DMS114 treated with DMSO at 0.1 percent for 48 hours (cell line): ENCODE measurements around the gene MMP23B.
"Not testable (repeated sequence)": the region's sequence is repeated elsewhere in the genome, so short reads cannot be mapped to it uniquely, and the experiment has no call there.

ENCODE experiments used
- DNase-seq: peaks from one replicate; lab custom pipeline; 2025; ENCODE audit not compliant: unreplicated experiment; lab: John Stamatoyannopoulos, UW

MMP23B gene

GRCh38 chr1:1631782-1632420 lies at the start of gene MMP23B:
MMP23B (plus strand) TSS chr1:1632173; CDS start chr1:1632219, 46 bp downstream.
- no peak for DNase-seq

DNA sequence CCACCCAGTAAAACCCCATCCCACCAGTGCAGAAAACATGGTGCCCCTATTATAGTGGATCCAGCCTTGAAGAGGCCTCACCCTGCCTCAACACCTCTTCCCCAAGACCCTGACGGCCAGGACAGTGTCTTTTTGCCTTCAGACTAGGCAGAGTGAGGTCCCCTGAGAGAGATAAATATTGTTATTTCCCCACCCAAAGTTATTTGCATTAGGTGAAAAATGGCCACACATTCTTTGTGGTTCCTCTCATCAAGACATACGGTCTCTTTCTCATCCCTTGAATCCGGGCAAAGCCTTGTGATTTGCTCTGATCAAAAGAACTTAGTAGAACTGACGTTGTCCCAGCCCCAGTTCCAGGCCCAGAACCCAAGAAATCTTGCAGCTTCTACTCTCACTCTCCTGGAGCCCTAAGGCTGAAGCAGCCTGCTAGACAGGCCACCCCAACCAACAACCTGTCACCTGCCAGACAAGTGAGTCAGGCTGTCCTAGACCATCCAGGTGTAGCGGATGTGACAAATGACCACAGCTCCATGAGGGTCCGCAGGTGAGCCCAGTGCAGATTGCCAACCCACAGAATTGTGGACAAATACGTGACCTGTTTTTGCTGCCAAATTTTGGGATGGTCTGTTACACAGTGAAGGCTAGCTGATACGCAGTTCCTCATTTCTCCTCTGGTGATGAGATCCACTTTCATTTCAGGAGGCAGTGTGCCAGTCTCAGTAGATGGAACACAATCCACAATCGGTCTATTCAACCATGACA lies 49.2 kb upstream of the MMP23B start:
- DNase-seq, result no peak

- no peak for DNase-seq
Measured at GRCh38 chr1:1583347-1584010, 48.5 kb upstream of the MMP23B start.

- DNase-seq, result no peak
Measured at GRCh38 chr1:1591452-1591851, 40.5 kb upstream of the MMP23B start.

- DNase-seq, result no peak
Measured at GRCh38 chr1:1593834-1594601, 38.0 kb upstream of the MMP23B start.

DNA sequence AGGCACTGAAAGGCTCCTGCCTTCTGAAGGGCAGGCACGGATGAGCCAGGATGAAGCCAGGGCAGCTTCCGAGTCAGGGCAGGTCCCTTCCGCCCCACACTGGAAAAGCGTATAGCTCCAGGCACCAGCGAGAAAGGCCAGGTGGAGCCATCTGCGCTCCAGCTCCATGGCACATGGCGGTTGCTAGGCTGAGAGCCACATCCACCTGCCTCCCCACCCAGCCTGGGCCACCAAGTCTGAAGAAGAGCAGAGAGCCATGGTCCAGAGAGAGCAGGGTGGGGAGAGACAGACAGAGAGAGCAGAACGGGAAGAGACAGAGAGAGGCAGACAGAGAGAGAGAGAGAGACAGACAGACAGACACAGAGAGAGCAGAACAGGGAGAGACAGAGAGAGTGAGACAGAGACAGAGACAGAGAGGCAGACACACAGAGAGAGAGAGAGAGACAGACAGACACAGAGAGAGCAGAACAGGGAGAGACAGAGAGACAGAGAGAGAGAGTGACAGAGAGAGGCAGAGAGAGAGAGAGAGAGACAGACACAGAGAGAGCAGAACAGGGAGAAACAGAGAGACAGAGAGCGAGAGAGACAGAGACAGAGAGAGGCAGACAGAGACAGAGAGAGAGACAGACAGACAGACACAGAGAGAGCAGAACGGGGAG lies 37.2 kb upstream of the MMP23B start:
- DNase-seq, result no peak

- DNase-seq, result not testable (repeated sequence)
Measured at GRCh38 chr1:1595341-1595740, 36.6 kb upstream of the MMP23B start.

GRCh38 chr1:1596493-1597274 lies 35.3 kb upstream of the MMP23B start:
- no peak for DNase-seq

- DNase-seq, result no peak
Measured at GRCh38 chr1:1597275-1597930, 34.6 kb upstream of the MMP23B start.

DNA sequence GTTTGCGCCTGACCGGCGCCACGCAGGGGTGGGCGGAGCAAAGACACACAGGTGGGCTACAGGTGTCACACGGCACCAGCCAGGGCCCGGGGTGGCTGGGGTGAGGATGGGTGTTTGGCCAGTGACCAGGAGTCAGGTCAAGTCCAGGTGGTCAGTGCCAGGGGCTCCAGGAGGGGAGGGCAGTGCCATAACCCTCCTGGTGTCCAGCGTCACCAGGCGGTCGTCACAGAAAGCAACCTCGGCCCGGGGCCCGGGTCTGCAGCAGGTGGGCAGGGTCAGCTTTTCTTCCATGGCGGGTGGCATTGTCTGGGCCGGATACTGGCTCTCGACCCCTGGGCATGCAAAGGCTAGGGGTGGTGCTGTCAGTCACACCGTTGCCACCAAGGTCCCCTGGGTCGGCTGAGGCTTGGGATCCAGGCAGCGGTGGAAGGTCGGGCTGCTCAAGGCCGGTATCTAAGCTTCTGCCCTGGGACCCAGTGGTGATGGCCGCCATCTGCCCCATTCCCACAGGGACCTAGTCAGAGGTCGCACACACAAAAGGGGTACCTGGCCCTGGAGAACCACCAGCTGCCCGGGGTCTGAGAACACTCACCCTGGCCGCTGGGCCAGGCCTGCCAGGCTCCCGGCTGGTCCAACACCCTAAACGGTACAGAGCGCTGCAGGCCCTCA lies 33.8 kb upstream of the MMP23B start:
- DNase-seq, result no peak

GRCh38 chr1:1598720-1599029 lies 33.3 kb upstream of the MMP23B start:
- DNase-seq, result no peak

- no peak for DNase-seq
Measured at GRCh38 chr1:1599030-1599934, 32.7 kb upstream of the MMP23B start.

DNA sequence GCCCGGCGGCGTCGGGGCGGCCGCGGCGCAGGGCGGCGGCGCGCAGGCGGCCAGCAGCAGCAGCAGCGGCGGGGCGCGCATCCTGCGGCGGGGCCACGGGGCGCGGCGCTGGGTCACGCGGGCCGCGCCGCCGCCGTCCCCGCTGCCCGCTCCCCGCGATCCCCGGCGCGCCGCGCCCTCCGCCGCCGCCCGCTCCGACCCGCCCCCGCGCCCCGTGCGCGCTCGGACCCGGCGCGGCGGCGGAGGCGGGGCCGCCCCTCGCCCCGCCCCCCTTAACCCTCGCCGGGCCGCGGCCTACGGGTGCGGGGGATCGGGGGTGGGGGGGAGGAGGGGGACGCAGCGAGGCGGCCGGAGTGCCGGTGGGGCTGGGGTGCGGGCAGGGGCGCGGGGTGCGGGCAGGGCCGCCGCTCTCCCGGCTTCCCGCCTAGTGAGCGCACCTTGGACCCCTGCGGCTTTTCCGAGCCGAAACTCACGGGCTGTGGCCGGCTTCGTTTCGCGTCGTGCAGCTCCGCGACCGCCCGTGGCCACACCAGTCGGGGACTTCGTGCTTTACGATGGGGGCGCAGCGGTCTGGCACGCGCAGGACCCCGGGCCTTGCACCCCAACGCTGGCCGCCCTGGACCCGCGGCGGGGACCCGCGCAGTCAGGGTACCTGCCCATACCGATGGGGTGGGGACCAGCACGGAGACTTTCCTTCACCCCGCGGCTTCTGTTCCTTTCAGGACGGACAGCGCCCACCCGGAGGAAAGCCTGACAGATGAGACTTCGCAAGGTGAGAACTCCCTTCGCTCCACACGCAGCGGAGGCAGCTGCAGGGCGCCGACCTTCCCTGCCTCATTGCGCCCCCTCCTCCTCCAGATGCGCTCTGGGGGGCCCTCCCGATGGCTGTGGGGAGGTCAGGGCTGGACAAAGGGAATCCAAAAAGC lies 31.8 kb upstream of the MMP23B start, which contains the start of gene FNDC10:
Gene FNDC10, minus strand, starts transcription at position 201 of the 926 bp plus-strand sequence. Its CDS starts 120 bp downstream, at position 81.
- no peak for DNase-seq

DNA sequence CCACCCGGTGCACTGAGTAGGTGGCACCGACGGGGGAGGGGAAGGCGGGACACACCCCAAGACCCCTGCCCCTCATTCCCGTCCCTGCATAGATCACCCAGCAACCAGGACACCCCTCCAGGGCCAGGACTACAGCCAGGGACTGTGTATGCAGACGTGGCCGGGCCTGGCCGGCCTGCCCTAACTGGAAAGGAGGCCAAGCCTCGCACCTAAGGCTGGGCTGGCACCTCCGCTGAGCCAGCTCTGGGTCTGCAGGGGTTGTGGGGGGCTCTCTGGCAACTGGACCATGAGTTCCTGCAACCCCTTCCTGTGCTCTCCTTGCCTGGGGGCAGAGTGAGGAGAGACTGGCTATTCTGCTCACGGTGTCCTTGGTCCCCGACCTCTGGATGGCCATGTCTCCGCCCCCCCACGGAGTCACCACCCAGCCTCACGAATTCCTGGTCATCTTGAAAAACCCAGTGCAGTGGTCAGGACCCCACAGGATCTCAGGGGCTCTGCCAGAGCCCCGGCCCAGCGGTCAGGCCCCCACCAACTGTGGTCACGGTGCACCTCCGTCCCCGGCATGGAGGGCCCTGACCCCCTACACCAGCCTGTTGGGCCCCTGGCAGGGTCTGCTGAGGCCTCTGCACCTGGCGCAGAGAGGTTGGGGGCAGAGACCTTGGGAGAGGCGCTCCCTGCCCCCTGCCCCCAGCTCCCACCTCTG lies 31.0 kb upstream of the MMP23B start:
- DNase-seq, result no peak

GRCh38 chr1:1601564-1602303 lies 30.2 kb upstream of the MMP23B start:
- DNase-seq, result no peak
